HG02610 (cell line): Measurements from ENCODE around the gene SPNS3.

ENCODE experiments used
- ATAC-seq: cut with Tn5 transposase; IDR thresholded peaks from one replicate; pipeline ENCODE4 v1.9.1; 2021; ENCODE audit warnings: mild to moderate bottlenecking, moderate library complexity; ENCODE audit not compliant: unreplicated experiment

The SPNS3 gene

GRCh38 chr17:4463818-4464476, 30.2 kb downstream of the SPNS3 start:
- ATAC-seq = no peak

- no peak for ATAC-seq
Measured at GRCh38 chr17:4465786-4466185, 32.0 kb downstream of the SPNS3 start.

DNA sequence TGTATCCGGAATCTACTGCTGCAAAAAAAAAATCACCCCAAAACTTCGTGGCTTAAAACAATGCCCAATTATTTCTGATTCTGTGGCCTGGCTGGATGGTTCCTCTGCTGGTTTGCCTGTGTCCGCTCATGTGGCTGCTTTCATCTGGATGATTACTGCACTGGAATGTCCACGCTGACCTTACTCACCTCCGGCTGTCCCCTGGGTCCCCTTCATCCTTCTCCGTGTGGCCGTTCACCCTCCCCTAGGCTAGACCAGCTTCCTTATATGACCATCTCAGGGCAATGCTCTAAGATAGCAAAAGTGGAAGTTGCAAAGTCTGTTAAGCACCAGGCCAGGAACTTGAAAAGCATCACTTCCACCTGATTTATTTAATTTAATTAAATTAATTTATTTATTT, 33.5 kb downstream of the SPNS3 start:
- no peak for ATAC-seq

DNA sequence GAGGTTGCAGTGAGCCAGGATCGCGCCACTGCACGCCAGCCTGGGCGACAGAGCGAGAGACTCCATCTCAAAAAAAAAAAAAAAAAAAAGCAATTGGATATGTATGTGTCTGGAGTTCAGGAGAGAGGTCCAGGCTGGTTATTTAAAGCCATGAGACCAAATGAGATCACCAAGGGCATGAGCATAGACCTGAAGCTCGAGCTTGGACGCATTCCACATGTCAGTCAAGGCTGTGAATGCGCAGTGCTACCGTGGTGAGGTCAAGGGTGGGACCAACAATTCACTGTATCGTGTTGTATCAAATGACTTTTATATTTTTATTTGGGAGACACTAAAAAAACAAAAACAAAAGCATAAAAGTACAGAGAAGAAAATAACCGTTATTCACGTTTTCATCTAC, 35.8 kb downstream of the SPNS3 start:
- no peak for ATAC-seq

DNA sequence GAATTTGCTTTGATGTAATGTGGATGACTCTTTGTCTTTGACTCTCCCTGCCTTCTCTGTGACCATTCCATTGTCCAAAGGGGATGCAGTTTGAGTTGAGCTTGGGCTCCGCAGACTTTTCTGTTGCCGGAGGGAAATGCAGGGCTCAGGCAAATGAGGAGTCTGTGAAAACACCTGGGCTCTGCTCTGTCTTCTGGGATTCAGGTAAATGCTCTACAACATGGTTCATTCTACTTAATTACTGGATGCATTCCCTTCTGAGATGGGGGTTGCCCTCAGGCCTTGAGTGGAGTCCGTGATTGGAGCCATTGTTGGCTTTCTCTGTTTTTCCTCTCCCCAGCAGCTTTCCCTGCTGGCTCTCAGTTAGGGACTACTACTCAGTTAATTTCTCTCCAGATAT, 38.5 kb downstream of the SPNS3 start:
- ATAC-seq = no peak

DNA sequence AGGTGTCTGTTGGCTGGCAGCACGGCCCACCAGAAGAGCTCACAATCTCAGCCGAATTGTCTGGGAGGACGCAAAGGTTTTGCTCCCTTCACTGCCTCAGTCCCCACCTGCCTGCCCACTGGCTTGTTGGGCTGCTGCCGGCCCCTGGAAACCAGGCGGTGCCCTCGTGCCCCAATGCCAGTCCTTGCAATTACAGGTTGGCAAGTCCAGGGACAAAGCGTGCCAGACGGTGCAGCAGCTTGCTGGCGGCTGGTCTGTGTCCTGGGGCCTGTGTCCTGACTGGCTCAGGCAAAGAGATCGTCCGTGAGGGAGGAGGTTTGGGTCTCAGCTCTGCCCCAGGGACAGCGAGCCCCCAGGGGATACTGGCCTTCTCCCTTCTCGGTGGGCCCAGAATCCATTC, 40.4 kb downstream of the SPNS3 start:
- no peak for ATAC-seq

GRCh38 chr17:4475001-4475400, 41.3 kb downstream of the SPNS3 start:
- no peak for ATAC-seq

DNA sequence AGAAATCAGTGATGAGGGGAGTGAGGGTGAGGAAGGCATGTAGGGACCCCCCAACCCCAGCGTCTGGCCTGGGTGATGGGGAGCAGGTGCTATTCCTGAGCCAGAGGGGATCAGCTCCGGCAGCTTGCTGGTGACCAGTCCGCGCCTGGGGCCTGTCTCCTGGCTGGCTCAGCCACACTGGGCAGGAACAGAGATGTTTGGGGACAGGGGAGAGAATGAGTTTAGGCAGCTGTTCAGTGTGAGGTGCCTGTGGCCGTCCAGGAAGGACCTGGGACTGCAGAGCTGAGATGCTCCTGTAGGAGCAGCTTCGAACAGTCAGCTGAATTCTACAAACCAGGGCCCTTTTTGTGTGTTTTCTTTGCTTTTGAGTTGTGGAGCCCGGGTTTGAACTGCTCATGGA, 41.7 kb downstream of the SPNS3 start:
- ATAC-seq = no peak

- no peak for ATAC-seq
Measured at GRCh38 chr17:4476017-4476416, 42.3 kb downstream of the SPNS3 start.

- ATAC-seq = no peak
Measured at GRCh38 chr17:4476511-4477070, 42.9 kb downstream of the SPNS3 start.

DNA sequence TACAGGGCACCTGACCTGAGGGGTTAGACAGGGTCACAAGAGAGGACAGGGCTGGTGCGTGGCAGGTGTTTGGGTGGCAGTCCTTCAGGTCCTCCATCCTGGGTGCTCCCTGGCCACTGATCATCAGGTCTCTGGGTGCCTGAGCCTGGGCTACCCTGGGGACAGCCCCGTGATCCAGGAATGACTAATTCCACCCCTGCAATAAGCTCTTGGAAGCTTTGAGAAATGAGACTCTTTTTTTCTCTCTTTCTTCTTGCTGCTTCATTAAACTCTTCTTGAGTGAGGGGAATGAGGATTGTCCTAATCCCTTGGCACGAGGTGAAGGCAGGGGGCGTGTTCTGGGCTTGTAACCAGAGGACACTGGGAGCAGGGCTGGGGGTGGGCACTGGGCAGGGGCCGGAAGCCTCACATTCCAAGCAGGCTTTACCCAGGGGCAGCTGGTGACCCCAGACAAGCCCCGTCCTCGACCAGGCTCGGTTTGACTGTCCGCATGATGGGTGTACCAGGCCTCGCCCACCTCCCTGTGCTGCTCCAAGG, 43.6 kb downstream of the SPNS3 start:
- ATAC-seq = no peak

DNA sequence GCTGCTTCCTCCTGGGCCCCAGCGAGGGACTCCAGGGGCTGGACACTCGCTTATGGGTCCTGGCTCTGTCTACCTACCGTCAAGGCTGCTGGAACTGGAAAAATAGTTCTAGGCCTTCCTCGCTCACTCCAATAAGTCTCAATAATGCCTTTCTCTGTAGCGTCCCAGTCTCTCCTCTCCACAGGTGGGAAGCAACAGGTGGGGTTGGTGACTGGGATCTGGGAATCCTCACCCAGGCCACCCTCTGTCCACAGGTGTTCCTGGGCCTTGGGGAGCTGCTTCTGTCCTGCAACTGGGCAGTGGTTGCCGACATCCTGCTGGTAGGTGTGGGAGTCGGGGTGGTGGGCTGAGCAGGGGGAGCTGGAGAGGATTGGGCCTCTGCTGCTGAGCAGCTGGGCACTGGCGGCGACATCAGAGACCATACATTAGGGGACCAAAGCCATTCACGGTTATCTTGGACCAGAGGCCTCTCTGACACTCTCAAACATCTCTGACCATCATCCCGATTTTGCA, 44.6 kb downstream of the SPNS3 start:
- no peak for ATAC-seq

DNA sequence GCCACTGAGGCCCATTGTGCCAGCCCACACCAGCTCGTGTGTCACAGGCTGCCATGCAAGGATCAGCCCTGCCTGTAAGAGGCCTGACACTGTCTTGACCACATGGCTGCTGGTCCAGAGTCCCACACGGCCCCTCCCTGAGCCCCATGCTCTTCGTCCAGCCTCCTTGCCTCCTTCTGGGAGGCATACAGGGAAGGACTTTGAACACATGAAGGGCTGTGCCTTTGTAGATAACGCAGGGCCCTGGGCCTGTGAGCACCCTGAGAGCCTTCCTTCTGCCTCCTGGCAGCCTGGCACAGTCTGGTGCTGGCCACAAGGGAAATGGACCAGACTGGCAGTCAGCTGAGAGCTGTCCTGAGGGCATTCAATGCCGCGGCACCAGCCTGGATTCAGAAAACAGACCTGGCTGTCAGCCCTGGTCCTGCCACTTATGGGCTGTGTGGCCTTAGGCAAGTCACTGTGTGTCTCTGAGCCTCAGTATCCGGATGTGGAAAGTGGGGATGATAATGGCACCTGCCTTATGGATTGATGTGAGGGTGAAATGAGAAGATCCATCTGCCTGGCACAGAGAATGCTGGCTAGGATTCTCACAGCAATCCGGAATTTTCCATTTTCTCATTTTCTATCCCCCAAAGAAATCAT, 45.7 kb downstream of the SPNS3 start:
- no peak for ATAC-seq

- ATAC-seq = no peak
Measured at GRCh38 chr17:4479982-4480751, 46.4 kb downstream of the SPNS3 start.

DNA sequence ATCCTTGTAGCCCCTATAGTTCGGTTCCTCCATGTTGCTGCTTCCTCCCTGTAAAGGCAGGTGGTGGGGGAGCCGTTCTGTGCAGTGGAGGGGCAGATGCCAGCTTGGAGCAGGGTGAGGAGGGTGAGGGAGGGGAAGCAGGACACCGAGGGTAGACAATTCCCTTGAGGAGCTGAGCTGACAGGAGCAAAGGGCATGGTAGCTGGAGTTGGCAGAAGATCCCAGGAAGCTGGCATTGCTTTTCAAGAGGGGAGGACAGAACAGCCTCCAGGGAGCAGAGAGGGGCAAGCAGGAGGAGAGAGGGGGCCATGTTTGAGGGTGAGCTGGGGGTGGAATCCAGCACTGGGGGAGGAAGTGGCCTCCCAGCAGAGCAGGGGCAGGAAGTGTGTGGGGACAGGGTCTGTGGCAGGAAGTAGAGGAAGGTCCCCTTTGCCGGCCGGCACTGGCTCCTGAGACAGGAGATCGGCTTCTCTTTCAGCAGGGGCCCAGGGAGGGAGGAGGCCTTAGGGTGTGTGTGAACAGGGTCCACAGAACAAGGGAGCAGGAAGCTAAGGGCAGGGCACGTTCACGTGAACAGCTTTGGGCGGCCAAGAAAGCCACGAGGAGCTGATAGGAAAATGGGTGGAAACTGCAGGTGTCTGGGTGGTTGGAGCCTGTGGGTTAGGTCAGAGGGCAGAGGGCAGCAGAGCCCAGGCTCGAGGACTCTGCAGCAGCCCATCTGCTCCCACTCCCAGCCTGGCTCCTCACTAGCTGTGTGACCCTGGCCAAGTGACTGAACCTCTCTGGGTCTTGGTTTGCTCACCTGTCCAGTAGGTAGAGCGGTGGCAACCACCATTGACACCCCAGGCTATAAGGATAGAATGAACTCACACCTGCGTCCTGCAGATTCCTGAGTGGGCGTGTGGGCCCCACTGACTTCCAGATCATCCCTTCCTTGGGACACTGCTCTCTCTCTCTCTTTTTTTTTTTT, 47.5 kb downstream of the SPNS3 start:
- no peak for ATAC-seq

- no peak for ATAC-seq
Measured at GRCh38 chr17:4482338-4483011, 48.7 kb downstream of the SPNS3 start.

DNA sequence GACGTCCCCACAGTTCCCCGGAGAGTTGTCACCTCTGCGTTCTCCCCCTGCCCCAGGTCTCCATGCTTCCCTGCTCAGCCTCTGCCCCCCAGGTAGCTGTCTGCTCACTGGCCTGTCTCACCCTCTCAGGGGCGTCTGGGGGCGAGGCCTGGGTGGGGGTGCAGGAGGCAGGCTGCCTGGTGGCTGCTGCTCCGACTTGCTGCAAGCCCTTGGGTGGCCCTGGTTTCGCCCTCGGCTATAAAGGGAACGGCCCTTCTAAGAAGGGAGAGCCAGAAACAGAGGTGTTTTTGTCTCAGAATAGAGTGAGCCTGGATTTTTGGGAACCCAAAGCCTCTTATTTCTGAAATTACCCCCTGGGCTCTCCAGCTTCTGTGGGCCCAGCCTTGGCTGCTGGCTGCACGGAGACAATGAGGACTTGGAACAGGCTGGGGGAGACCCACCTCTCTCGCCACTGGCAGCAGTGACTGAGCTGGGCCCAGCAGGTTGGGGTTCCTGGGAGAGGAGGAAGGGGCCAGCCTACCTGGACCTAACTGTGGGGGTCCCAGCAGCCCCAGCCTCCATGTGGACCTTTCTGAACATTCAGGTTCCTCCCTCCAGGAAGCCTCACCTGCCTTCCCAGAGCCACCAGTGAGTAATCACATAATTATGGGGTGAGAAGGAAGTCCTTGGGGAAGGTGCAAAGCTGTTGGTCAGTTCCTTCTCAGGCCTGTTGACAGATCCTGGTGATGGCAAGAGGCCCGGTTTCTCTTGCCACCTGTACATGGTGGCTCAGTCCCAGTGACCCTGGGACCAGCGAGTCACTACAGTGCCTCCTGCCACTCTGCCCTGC, 49.5 kb downstream of the SPNS3 start:
- no peak for ATAC-seq

- ATAC-seq = no peak
Measured at GRCh38 chr17:4485676-4486646, 52.2 kb downstream of the SPNS3 start.
